HEK293 (cell line): ENCODE results near the gene AGAP1.
A peak's percentile ranks its signal among the peaks of the same experiment; 100 is the strongest.

ENCODE experiments used
- CTCF ChIA-PET: fragments of 350-600 bp; formaldehyde crosslinking; extraction: SDS; loops from one replicate; lab custom pipeline; 2021; ENCODE audit warnings: antibody characterized with exemption; lab: Yijun Ruan, JAX
- POLR2A ChIA-PET: fragments of 300-600 bp; formaldehyde crosslinking; extraction: SDS; loops from one replicate; lab custom pipeline; 2020; ENCODE audit warnings: antibody characterized with exemption, inconsistent platforms; lab: Yijun Ruan, JAX
- H3K27ac ChIP-seq: fragments of 200-500 bp; sonication (Bioruptor generic); 2 replicates; pipeline ENCODE4 v1.5.1; 2014; ENCODE audit warnings: low read depth, low read length, control low read depth, inconsistent platforms; ENCODE audit errors: extremely low read depth
- H3K36me3 ChIP-seq, 2 experiments: fragments of 200-500 bp in 1 of 2; sonication (Bioruptor generic) in 1 of 2; 1 replicate in 1 of 2; 2 replicates in 1 of 2; pipeline ENCODE4 v1.5.1; 2014 to 2017; ENCODE audit warnings: inconsistent platforms in 2 of 2, low read length in 2 of 2; ENCODE audit not compliant: control insufficient read depth in 2 of 2, insufficient read depth in 1 of 2
- H3K4me1 ChIP-seq: fragments of 200-500 bp; sonication (Bioruptor generic); 2 replicates; pipeline ENCODE4 v1.5.1; 2014; ENCODE audit warnings: mild to moderate bottlenecking, low read length, inconsistent platforms; ENCODE audit not compliant: control insufficient read depth, insufficient read depth
- H3K4me3 ChIP-seq: 2 replicates; pipeline ENCODE4 v1.5.1; 2011; ENCODE audit warnings: low read depth, mild to moderate bottlenecking, control low read depth, low read length, moderate library complexity
- H3K9me3 ChIP-seq: fragments of 200-500 bp; sonication (Bioruptor generic); 2 replicates; pipeline ENCODE4 v1.5.1; 2014; ENCODE audit warnings: low read depth, low read length, inconsistent platforms; ENCODE audit not compliant: control insufficient read depth, insufficient read depth
- FEZF1 ChIP-seq: fragments of 450-650 bp; formaldehyde crosslinking; IDR thresholded peaks from 2 replicates; pipeline ENCODE4 v1.5.1; 2016; ENCODE audit warnings: missing biosample characterization, missing genetic modification characterization
- HOXA7 ChIP-seq: sonication (generic); formaldehyde crosslinking; IDR thresholded peaks from 2 replicates; pipeline ENCODE4 v1.8.1; 2022; ENCODE audit warnings: missing genetic modification reagents, borderline replicate concordance
- KLF9 ChIP-seq: fragments of 450-650 bp; formaldehyde crosslinking; IDR thresholded peaks from 2 replicates; pipeline ENCODE4 v1.5.1; 2016; ENCODE audit warnings: missing biosample characterization, missing genetic modification characterization, low read depth
- PRDM1 ChIP-seq: fragments of 450-650 bp; formaldehyde crosslinking; IDR thresholded peaks from 2 replicates; pipeline ENCODE4; 2016; ENCODE audit warnings: missing biosample characterization, missing genetic modification characterization
- RBAK ChIP-seq: fragments of 450-650 bp; formaldehyde crosslinking; IDR thresholded peaks from 2 replicates; pipeline ENCODE4 v1.5.1; 2016; ENCODE audit warnings: missing biosample characterization, missing genetic modification characterization
- REPIN1 ChIP-seq: fragments of 450-650 bp; formaldehyde crosslinking; IDR thresholded peaks from 2 replicates; pipeline ENCODE4 v1.5.1; 2017; ENCODE audit warnings: missing biosample characterization, missing genetic modification characterization, low read depth
- ZFP3 ChIP-seq: fragments of 450-650 bp; formaldehyde crosslinking; IDR thresholded peaks from 2 replicates; pipeline ENCODE4 v1.5.1; 2016; ENCODE audit warnings: low read depth, missing biosample characterization, missing genetic modification characterization
- ZIC2 ChIP-seq: fragments of 450-650 bp; formaldehyde crosslinking; IDR thresholded peaks from 2 replicates; pipeline ENCODE4 v1.5.1; 2016; ENCODE audit warnings: missing biosample characterization, missing genetic modification characterization
- ZNF112 ChIP-seq: fragments of 450-650 bp; formaldehyde crosslinking; IDR thresholded peaks from 2 replicates; pipeline ENCODE4 v1.5.0; 2017; ENCODE audit warnings: missing biosample characterization, missing genetic modification characterization
- ZNF146 ChIP-seq: fragments of 450-650 bp; formaldehyde crosslinking; IDR thresholded peaks from 2 replicates; pipeline ENCODE4 v1.5.1; 2016; ENCODE audit warnings: missing biosample characterization, missing genetic modification characterization
- ZNF16 ChIP-seq: fragments of 450-650 bp; formaldehyde crosslinking; IDR thresholded peaks from 2 replicates; pipeline ENCODE4 v1.5.1; 2016; ENCODE audit warnings: low read depth, missing biosample characterization, missing genetic modification characterization
- ZNF354C ChIP-seq: fragments of 450-650 bp; formaldehyde crosslinking; IDR thresholded peaks from 2 replicates; pipeline ENCODE4 v1.5.1; 2016; ENCODE audit warnings: missing biosample characterization, missing genetic modification characterization, low read depth, borderline replicate concordance
- ZNF426 ChIP-seq: fragments of 450-650 bp; formaldehyde crosslinking; IDR thresholded peaks from 2 replicates; pipeline ENCODE4 v1.5.1; 2017; ENCODE audit warnings: missing biosample characterization, missing genetic modification characterization, mild to moderate bottlenecking, inconsistent platforms, moderate library complexity
- ZNF585B ChIP-seq: fragments of 450-650 bp; formaldehyde crosslinking; IDR thresholded peaks from 2 replicates; pipeline ENCODE4 v1.5.1; 2016; ENCODE audit warnings: missing biosample characterization, missing genetic modification characterization
- ZNF610 ChIP-seq: fragments of 450-650 bp; formaldehyde crosslinking; IDR thresholded peaks from 2 replicates; pipeline ENCODE4 v1.5.1; 2016; ENCODE audit warnings: missing biosample characterization, missing genetic modification characterization, borderline replicate concordance
- ZNF623 ChIP-seq: fragments of 450-650 bp; formaldehyde crosslinking; IDR thresholded peaks from 2 replicates; pipeline ENCODE4 v1.5.1; 2016; ENCODE audit warnings: missing biosample characterization, missing genetic modification characterization
- ZNF654 ChIP-seq: fragments of 450-650 bp; formaldehyde crosslinking; IDR thresholded peaks from 2 replicates; pipeline ENCODE4 v1.5.1; 2016; ENCODE audit warnings: low read depth, missing biosample characterization, missing genetic modification characterization
- ZNF660 ChIP-seq: fragments of 450-650 bp; IDR thresholded peaks from 2 replicates; pipeline ENCODE4 v1.5.1; 2018; ENCODE audit warnings: missing biosample characterization, mild to moderate bottlenecking, missing genetic modification characterization
- ZNF701 ChIP-seq: fragments of 450-650 bp; formaldehyde crosslinking; IDR thresholded peaks from 2 replicates; pipeline ENCODE4 v1.5.1; 2016; ENCODE audit warnings: missing biosample characterization, missing genetic modification characterization
- ZNF76 ChIP-seq: fragments of 450-650 bp; formaldehyde crosslinking; IDR thresholded peaks from 2 replicates; pipeline ENCODE4; 2016; ENCODE audit warnings: low read depth, missing biosample characterization, missing genetic modification characterization, borderline replicate concordance
- ZNF837 ChIP-seq: fragments of 450-650 bp; formaldehyde crosslinking; IDR thresholded peaks from 2 replicates; pipeline ENCODE4 v1.5.1; 2016; ENCODE audit warnings: missing biosample characterization, missing genetic modification characterization
- ZSCAN23 ChIP-seq: fragments of 450-650 bp; formaldehyde crosslinking; IDR thresholded peaks from 2 replicates; pipeline ENCODE4 v1.5.1; 2016; ENCODE audit warnings: missing biosample characterization, missing genetic modification characterization
- TF ChIP-seq, protein P1 (sequence below): fragments of 450-650 bp; formaldehyde crosslinking; IDR thresholded peaks from 2 replicates; pipeline ENCODE4 v1.5.1; 2017; ENCODE audit warnings: missing biosample characterization, missing genetic modification characterization
- TF ChIP-seq, protein P2 (sequence below): fragments of 450-650 bp; formaldehyde crosslinking; IDR thresholded peaks from 2 replicates; pipeline ENCODE4 v1.5.1; 2017; ENCODE audit warnings: missing biosample characterization, mild to moderate bottlenecking, missing genetic modification characterization, moderate library complexity
- TF ChIP-seq, protein P3 (sequence below): fragments of 450-650 bp; formaldehyde crosslinking; IDR thresholded peaks from 2 replicates; pipeline ENCODE4 v1.5.1; 2016; ENCODE audit warnings: missing biosample characterization, missing genetic modification characterization

AGAP1 gene

DNA sequence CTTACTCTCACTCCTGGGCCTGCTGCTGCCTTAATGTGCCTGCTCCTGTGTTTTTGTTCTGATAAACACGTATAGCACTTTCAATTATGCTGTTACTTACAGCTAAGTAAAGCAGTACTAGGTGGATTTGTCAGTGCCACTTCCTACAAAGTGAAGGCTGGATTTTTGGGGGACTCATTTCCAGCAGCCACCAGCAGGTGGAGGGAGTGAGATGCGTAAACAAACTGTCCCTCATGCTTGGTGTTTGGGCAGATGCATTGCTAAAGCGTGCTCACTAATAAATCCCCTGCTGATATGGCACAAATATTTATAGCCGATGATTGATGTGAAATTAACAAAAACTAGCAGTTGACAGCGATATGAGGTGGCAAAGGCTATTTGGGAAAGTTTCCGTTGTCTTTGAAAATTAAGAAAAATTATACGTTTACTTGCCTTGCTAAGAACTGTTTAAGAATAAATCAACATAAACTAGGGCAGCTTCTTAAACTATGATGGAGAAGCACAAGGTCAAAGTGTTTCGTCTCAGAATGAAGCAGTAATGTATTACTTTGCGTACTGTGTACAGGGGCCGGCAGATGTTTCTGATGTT, 101.7 kb downstream of the AGAP1 start (continued):
- no peak for TF ChIP-seq ZNF585B (tag by site-specific recombination)
- TF ChIP-seq ZNF660 (tag by site-specific recombination): 0 out of 2 replicates have a peak, but pooled peaks have one; percentile 21
- TF ChIP-seq PRDM1 (tag by site-specific recombination): peak; percentile 57
- no peak for TF ChIP-seq HOXA7 (CRISPR knock-in tag)
- TF ChIP-seq, protein P1, sequence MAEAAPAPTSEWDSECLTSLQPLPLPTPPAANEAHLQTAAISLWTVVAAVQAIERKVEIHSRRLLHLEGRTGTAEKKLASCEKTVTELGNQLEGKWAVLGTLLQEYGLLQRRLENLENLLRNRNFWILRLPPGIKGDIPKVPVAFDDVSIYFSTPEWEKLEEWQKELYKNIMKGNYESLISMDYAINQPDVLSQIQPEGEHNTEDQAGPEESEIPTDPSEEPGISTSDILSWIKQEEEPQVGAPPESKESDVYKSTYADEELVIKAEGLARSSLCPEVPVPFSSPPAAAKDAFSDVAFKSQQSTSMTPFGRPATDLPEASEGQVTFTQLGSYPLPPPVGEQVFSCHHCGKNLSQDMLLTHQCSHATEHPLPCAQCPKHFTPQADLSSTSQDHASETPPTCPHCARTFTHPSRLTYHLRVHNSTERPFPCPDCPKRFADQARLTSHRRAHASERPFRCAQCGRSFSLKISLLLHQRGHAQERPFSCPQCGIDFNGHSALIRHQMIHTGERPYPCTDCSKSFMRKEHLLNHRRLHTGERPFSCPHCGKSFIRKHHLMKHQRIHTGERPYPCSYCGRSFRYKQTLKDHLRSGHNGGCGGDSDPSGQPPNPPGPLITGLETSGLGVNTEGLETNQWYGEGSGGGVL (tag by site-specific recombination): no peak
- TF ChIP-seq, protein P2, sequence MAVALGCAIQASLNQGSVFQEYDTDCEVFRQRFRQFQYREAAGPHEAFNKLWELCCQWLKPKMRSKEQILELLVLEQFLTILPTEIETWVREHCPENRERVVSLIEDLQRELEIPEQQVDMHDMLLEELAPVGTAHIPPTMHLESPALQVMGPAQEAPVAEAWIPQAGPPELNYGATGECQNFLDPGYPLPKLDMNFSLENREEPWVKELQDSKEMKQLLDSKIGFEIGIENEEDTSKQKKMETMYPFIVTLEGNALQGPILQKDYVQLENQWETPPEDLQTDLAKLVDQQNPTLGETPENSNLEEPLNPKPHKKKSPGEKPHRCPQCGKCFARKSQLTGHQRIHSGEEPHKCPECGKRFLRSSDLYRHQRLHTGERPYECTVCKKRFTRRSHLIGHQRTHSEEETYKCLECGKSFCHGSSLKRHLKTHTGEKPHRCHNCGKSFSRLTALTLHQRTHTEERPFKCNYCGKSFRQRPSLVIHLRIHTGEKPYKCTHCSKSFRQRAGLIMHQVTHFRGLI (tag by site-specific recombination): no peak
- no peak for TF ChIP-seq ZNF146 (tag by site-specific recombination)
- TF ChIP-seq ZNF623 (tag by site-specific recombination): no peak
- no peak for TF ChIP-seq ZNF76 (tag by site-specific recombination)
- TF ChIP-seq ZNF654 (tag by site-specific recombination): peak; percentile 67
- TF ChIP-seq ZFP3 (tag by site-specific recombination): no peak

DNA sequence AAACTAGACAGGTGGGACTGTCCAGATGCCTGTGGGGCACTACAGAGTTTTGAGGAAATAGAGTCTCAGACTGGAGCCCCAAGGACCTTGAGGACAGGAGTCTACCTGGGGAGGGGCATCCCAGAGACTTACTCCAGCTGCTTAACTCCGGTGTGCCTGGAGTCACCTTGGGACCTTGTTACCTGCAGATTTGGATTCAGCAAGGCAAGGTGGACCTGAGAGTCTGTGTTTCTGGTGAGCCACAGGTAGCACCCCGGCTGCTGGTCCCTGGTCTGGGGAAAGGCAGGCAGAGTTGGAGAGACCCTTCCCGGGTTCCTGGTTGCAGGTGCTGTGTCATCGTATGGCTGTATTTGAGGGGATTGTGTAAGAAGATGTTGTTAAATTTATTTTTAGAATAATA, 102.4 kb downstream of the AGAP1 start:
- POLR2A ChIA-PET: no interaction called here
- TF ChIP-seq ZNF610 (tag by site-specific recombination) (no peak), RBAK (tag by site-specific recombination) (no peak), ZNF701 (tag by site-specific recombination) (no peak), FEZF1 (tag by site-specific recombination) (no peak), ZIC2 (tag by site-specific recombination) (no peak), ZNF837 (no peak), ZSCAN23 (no peak), KLF9 (tag by site-specific recombination) (no peak), ZNF426 (no peak), ZNF354C (tag by site-specific recombination) (no peak), ZNF16 (tag by site-specific recombination) (no peak), REPIN1 (no peak), ZNF112 (tag by site-specific recombination) (no peak)
- TF ChIP-seq, protein P3, sequence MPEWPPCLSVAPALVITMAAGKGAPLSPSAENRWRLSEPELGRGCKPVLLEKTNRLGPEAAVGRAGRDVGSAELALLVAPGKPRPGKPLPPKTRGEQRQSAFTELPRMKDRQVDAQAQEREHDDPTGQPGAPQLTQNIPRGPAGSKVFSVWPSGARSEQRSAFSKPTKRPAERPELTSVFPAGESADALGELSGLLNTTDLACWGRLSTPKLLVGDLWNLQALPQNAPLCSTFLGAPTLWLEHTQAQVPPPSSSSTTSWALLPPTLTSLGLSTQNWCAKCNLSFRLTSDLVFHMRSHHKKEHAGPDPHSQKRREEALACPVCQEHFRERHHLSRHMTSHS (tag by site-specific recombination): no peak

More for the DNA sequence above, 102.4 kb downstream of the AGAP1 start:
- CTCF ChIA-PET: interaction anchor here (0.6 to 8.0 kb wide), 17 partner anchors 9 to 585 kb away, joined by 3 to 173 read pairs (median 4); no protein-coding TSS in a partner anchor
- Histone ChIP-seq H3K9me3 (no peaks in the 10 kb centered on the region), H3K36me3 (no peaks in the 10 kb centered on the region), H3K4me3 (no peak overlapping the region), H3K4me1 (0 out of 2 replicates have a peak, but pooled peaks cover 2% of the 10 kb centered on the region), H3K27ac (no peak overlapping the region)
